H9 (cell line): ENCODE measurements around the gene RBM44. TPM values are rescaled to one million over a fixed set of nuclear protein-coding genes. Genes with fewer than 3 reads are reported as not detected.

ENCODE experiments used
- DNase-seq: peaks from one replicate; pipeline ENCODE4 v3.0.0-alpha.2; 2017
- H2AFZ ChIP-seq: one replicate; pipeline ENCODE4 v1.6.1; 2013; ENCODE audit warnings: mild to moderate bottlenecking, low read length, control low read depth, moderate library complexity
- H2AK5ac ChIP-seq: 2 replicates; pipeline ENCODE4 v1.6.1; 2013; ENCODE audit warnings: low read length, control low read depth, mixed read lengths; ENCODE audit not compliant: insufficient read length
- H2BK120ac ChIP-seq: one replicate; pipeline ENCODE4 v1.6.1; 2013; ENCODE audit warnings: low read depth, mild to moderate bottlenecking, low read length, control low read depth, inconsistent platforms; ENCODE audit not compliant: poor library complexity, severe bottlenecking
- H2BK12ac ChIP-seq: 2 replicates; pipeline ENCODE4 v1.6.1; 2013; ENCODE audit warnings: low read length, control low read depth, mixed read lengths, low read depth; ENCODE audit not compliant: insufficient read length
- H2BK15ac ChIP-seq: 2 replicates; pipeline ENCODE4 v1.6.1; 2013; ENCODE audit warnings: low read depth, low read length, control low read depth
- H2BK20ac ChIP-seq: one replicate; pipeline ENCODE4 v1.6.1; 2013; ENCODE audit warnings: low read depth, mild to moderate bottlenecking, low read length, control low read depth, inconsistent platforms; ENCODE audit not compliant: poor library complexity, severe bottlenecking
- H2BK5ac ChIP-seq: 2 replicates; pipeline ENCODE4 v1.6.1; 2013; ENCODE audit warnings: low read length, control low read depth, mixed read lengths; ENCODE audit not compliant: insufficient read length
- H3K14ac ChIP-seq: 2 replicates; pipeline ENCODE4 v1.6.1; 2013; ENCODE audit warnings: low read length, control low read depth; ENCODE audit not compliant: insufficient read depth
- H3K18ac ChIP-seq: 2 replicates; pipeline ENCODE4 v1.6.1; 2013; ENCODE audit warnings: low read depth, mild to moderate bottlenecking, mixed read lengths, low read length, control low read depth; ENCODE audit not compliant: insufficient read length
- H3K23ac ChIP-seq: 2 replicates; pipeline ENCODE4 v1.6.1; 2013; ENCODE audit warnings: low read length, control low read depth, mixed read lengths, low read depth; ENCODE audit not compliant: insufficient read length
- H3K23me2 ChIP-seq: 2 replicates; pipeline ENCODE4 v1.6.1; 2013; ENCODE audit warnings: low read depth, mild to moderate bottlenecking, mixed read lengths, low read length, control low read depth; ENCODE audit not compliant: insufficient read length, poor library complexity, severe bottlenecking
- H3K27ac ChIP-seq: 2 replicates; pipeline ENCODE4 v1.5.1; 2013; ENCODE audit warnings: low read length, control low read depth, mixed read lengths, low read depth; ENCODE audit not compliant: insufficient read length
- H3K27me3 ChIP-seq: 2 replicates; pipeline ENCODE4 v1.6.1; 2013; ENCODE audit warnings: low read length, control low read depth, inconsistent platforms; ENCODE audit not compliant: insufficient read depth
- H3K4ac ChIP-seq: 2 replicates; pipeline ENCODE4 v1.6.1; 2013; ENCODE audit warnings: low read depth, mild to moderate bottlenecking, control low read depth, inconsistent platforms, low read length, moderate library complexity
- H3K4me1 ChIP-seq: 2 replicates; pipeline ENCODE4 v1.6.1; 2013; ENCODE audit warnings: low read length, control low read depth, inconsistent platforms; ENCODE audit not compliant: insufficient read depth
- H3K4me2 ChIP-seq: 2 replicates; pipeline ENCODE4 v1.6.1; 2013; ENCODE audit warnings: low read length, control low read depth, mixed read lengths; ENCODE audit not compliant: insufficient read length, insufficient read depth
- H3K56ac ChIP-seq: 2 replicates; pipeline ENCODE4 v1.6.1; 2013; ENCODE audit warnings: low read depth, mild to moderate bottlenecking, mixed read lengths, low read length, control low read depth; ENCODE audit not compliant: insufficient read length
- H3K79me1 ChIP-seq: 2 replicates; pipeline ENCODE4 v1.6.1; 2013; ENCODE audit warnings: low read depth, mild to moderate bottlenecking, moderate library complexity, low read length, control low read depth, inconsistent platforms; ENCODE audit not compliant: insufficient read depth, poor library complexity, severe bottlenecking
- H3K79me2 ChIP-seq: 2 replicates; pipeline ENCODE4 v1.6.1; 2013; ENCODE audit warnings: low read length, control low read depth, inconsistent platforms; ENCODE audit not compliant: insufficient read depth
- H3K9ac ChIP-seq: 2 replicates; pipeline ENCODE4 v1.6.1; 2013; ENCODE audit warnings: low read length, control low read depth, mixed read lengths; ENCODE audit not compliant: insufficient read length; ENCODE audit errors: extremely low read depth
- H3K9me3 ChIP-seq: one replicate; pipeline ENCODE4 v1.6.1; 2013; ENCODE audit warnings: low read depth, low read length, inconsistent platforms; ENCODE audit not compliant: control insufficient read depth
- H3T11ph ChIP-seq: one replicate; pipeline ENCODE4 v1.6.1; 2013; ENCODE audit warnings: mild to moderate bottlenecking, low read length, control low read depth, inconsistent platforms
- H4K20me1 ChIP-seq: one replicate; pipeline ENCODE4 v1.6.1; 2013; ENCODE audit not compliant: control insufficient read depth, insufficient read length, insufficient read depth
- H4K5ac ChIP-seq: 2 replicates; pipeline ENCODE4 v1.6.1; 2013; ENCODE audit warnings: low read depth, mild to moderate bottlenecking, mixed read lengths, low read length, control low read depth; ENCODE audit not compliant: insufficient read length
- H4K8ac ChIP-seq: replicated peaks from 2 replicates; pipeline ENCODE4 v1.6.1; 2013; ENCODE audit warnings: low read length, control low read depth, mixed read lengths, low read depth; ENCODE audit not compliant: insufficient read length
- H4K91ac ChIP-seq: 2 replicates; pipeline ENCODE4 v1.6.1; 2013; ENCODE audit warnings: low read depth, mild to moderate bottlenecking, moderate library complexity, mixed read lengths, low read length, control low read depth; ENCODE audit not compliant: insufficient read length
- H3K27ac Mint-ChIP-seq, 3 experiments: 2 replicates in 2 of 3; 3 replicates in 1 of 3; pipeline ENCODE4 v1.8.0; 2020 to 2021; ENCODE audit warnings: mixed read lengths in 3 of 3, mild to moderate bottlenecking in 1 of 3, moderate library complexity in 1 of 3
- H3K27me3 Mint-ChIP-seq: 2 replicates; pipeline ENCODE4 v1.8.0; 2021; ENCODE audit warnings: low read depth, mild to moderate bottlenecking, moderate library complexity, mixed read lengths
- H3K36me3 Mint-ChIP-seq, 3 experiments: 2 replicates in 2 of 3; 3 replicates in 1 of 3; pipeline ENCODE4 v1.8.0; 2020 to 2021; ENCODE audit warnings: low read depth in 3 of 3, mixed read lengths in 3 of 3; ENCODE audit not compliant: insufficient read depth in 1 of 3
- H3K4me1 Mint-ChIP-seq, 2 experiments: 2 replicates each; pipeline ENCODE4 v1.8.0; 2020; ENCODE audit warnings: mixed read lengths in 2 of 2
- H3K4me3 Mint-ChIP-seq, 2 experiments: 2 replicates in 1 of 2; 3 replicates in 1 of 2; pipeline ENCODE4 v1.8.0; 2020 to 2021; ENCODE audit warnings: mild to moderate bottlenecking in 2 of 2, mixed read lengths in 2 of 2, moderate library complexity in 1 of 2
- H3K9me3 Mint-ChIP-seq, 2 experiments: 2 replicates in 1 of 2; 3 replicates in 1 of 2; pipeline ENCODE4 v1.8.0; 2020; ENCODE audit warnings: mild to moderate bottlenecking in 2 of 2, mixed read lengths in 2 of 2, moderate library complexity in 1 of 2
- CTCF ChIP-seq: fragments of 200-600 bp; sonication (generic); conservative IDR thresholded peaks from 3 replicates; pipeline ENCODE4 v1.8.0; 2021; ENCODE audit warnings: antibody characterized with exemption, mild to moderate bottlenecking
- WGBS: extraction: QIAGEN DNeasy Blood & Tissue Kit; methylation state at CpG from one replicate; pipeline ENCODE4 v1.1.7; 2013; ENCODE audit warnings: missing lambda C conversion rate, low lambda C conversion rate, mixed read lengths; ENCODE audit not compliant: insufficient read length; ENCODE audit errors: extremely low coverage; 5-methylcytosine and 5-hydroxymethylcytosine counted together
- total RNA-seq: library from RNA; stranded (reverse); gene quantifications from 2 replicates; pipeline ENCODE4 v1.2.1, GENCODE V29; 2021

The RBM44 gene
- total RNA-seq, 1 experiment from 2014 or later = 0.15 TPM

- H3K4me1 Mint-ChIP-seq = peaks cover 0 to 2% of the 10 kb centered on the region in 2 experiments; a peak in 2 of 4 replicates
- Histone ChIP-seq H3K56ac (no peak overlapping the region), H3K23me2 (no peaks in the 10 kb centered on the region), H3K18ac (no peak overlapping the region), H4K8ac (no peak overlapping the region), H3K9ac (no peak overlapping the region), H3K14ac (no peak overlapping the region), H4K5ac (no peak overlapping the region), H2BK15ac (no peak overlapping the region), H3T11ph (no peak overlapping the region), H2AK5ac (no peak overlapping the region), H3K4me1 (no peaks in the 10 kb centered on the region), H3K23ac (no peak overlapping the region), H4K91ac (no peak overlapping the region), H2BK12ac (no peak overlapping the region), H3K4me2 (no peak overlapping the region), H3K27ac (no peak overlapping the region), H2BK5ac (no peak overlapping the region), H2BK120ac (no peak overlapping the region), H2BK20ac (no peak overlapping the region), H3K79me1 (no peaks in the 10 kb centered on the region), H3K79me2 (no peaks in the 10 kb centered on the region), H4K20me1 (no peaks in the 10 kb centered on the region), H3K27me3 (no peaks in the 10 kb centered on the region), H2AFZ (no peak overlapping the region), H3K9me3 (no peaks in the 10 kb centered on the region), H3K4ac (no peak overlapping the region)
- no peaks in the 10 kb centered on the region; a peak in 1 of 7 replicates for H3K36me3 Mint-ChIP-seq
- H3K4me3 Mint-ChIP-seq = no peak overlapping the region
- no CpG with 5 or more reads among the region's 3 CpGs for WGBS
- H3K9me3 Mint-ChIP-seq = peaks cover 1 to 9% of the 10 kb centered on the region in 2 experiments; a peak in 2 of 5 replicates
- no peaks in the 10 kb centered on the region; the same call in 1 of the 2 replicates for H3K27me3 Mint-ChIP-seq
- no peak for DNase-seq
- no peak overlapping the region for H3K27ac Mint-ChIP-seq
- TF ChIP-seq CTCF = no peak
These were observed 1.3 kb upstream of the RBM44 start for GRCh38 chr2:237797253-237797652.
